Osteoblast (primary cell): ENCODE results near the gene IQCM. TPM values are rescaled to one million over a fixed set of nuclear protein-coding genes. Genes with fewer than 3 reads are reported as not detected.

ENCODE experiments used
- DNase-seq: peaks from one replicate; pipeline ENCODE4 v3.0.0; 2011; ENCODE audit warnings: low spot score, mixed read lengths; ENCODE audit not compliant: insufficient read length; ENCODE audit errors: missing footprints
- H2AFZ ChIP-seq: 2 replicates; pipeline ENCODE4 v1.6.0; 2011; ENCODE audit warnings: mild to moderate bottlenecking, low read length
- H3K27ac ChIP-seq: 2 replicates; pipeline ENCODE4 v1.5.1; 2011; ENCODE audit warnings: mild to moderate bottlenecking, low read depth, low read length, moderate library complexity
- H3K27me3 ChIP-seq: 2 replicates; pipeline ENCODE4 v1.6.0; 2012; ENCODE audit warnings: mild to moderate bottlenecking, control low read depth, inconsistent platforms, low read length, moderate library complexity; ENCODE audit not compliant: insufficient read depth
- H3K36me3 ChIP-seq: 2 replicates; pipeline ENCODE4 v1.5.1; 2011; ENCODE audit warnings: mild to moderate bottlenecking, low read length, control low read depth, moderate library complexity; ENCODE audit not compliant: insufficient read depth
- H3K4me1 ChIP-seq: 2 replicates; pipeline ENCODE4 v1.5.1; 2011; ENCODE audit warnings: mild to moderate bottlenecking, low read length, control low read depth, moderate library complexity; ENCODE audit not compliant: insufficient read depth
- H3K4me2 ChIP-seq: 2 replicates; pipeline ENCODE4 v1.6.0; 2011; ENCODE audit warnings: mild to moderate bottlenecking, low read length; ENCODE audit not compliant: insufficient read depth
- H3K4me3 ChIP-seq: fragments of 200-600 bp; sonication (generic); 3 replicates; pipeline ENCODE4 v1.5.1; 2012; ENCODE audit warnings: mild to moderate bottlenecking, low read length, inconsistent platforms; ENCODE audit not compliant: insufficient read depth
- H3K79me2 ChIP-seq: 2 replicates; pipeline ENCODE4 v1.6.0; 2012; ENCODE audit warnings: mild to moderate bottlenecking, low read length, control low read depth, inconsistent platforms; ENCODE audit not compliant: insufficient read depth
- H3K9me3 ChIP-seq: 2 replicates; pipeline ENCODE4 v1.5.1; 2011; ENCODE audit warnings: low read depth, low read length, control low read depth
- H4K20me1 ChIP-seq: 2 replicates; pipeline ENCODE4 v1.6.0; 2012; ENCODE audit warnings: mild to moderate bottlenecking, low read length, control low read depth; ENCODE audit not compliant: insufficient read depth
- CTCF ChIP-seq: IDR thresholded peaks from 2 replicates; pipeline ENCODE4 v1.5.1; 2011; ENCODE audit warnings: mild to moderate bottlenecking, low read depth, low read length, moderate library complexity; ENCODE audit errors: extremely low read depth
- total RNA-seq: library from RNA; depleted of rRNA; stranded (reverse); fragments of >200 nt; gene quantifications from 2 replicates; pipeline ENCODE4 v1.2.3, GENCODE V29; 2012

IQCM gene
- total RNA-seq, 1 donor = not detected

- peak; percentile 55 for DNase-seq
- peak overlapping the region; percentile 87 for H2AFZ ChIP-seq
- peak overlapping the region; percentile 60 for H3K27ac ChIP-seq
- no peaks in the 10 kb centered on the region for H3K9me3 ChIP-seq
- H3K27me3 ChIP-seq = no peaks in the 10 kb centered on the region
- H3K4me3 ChIP-seq = peak overlapping the region; percentile 33
- no peaks in the 10 kb centered on the region for H4K20me1 ChIP-seq
- peaks cover 10% of the 10 kb centered on the region for H3K4me1 ChIP-seq
- TF ChIP-seq CTCF = no peak
- H3K4me2 ChIP-seq = peak overlapping the region; percentile 74
- H3K36me3 ChIP-seq = no peaks in the 10 kb centered on the region
- no peaks in the 10 kb centered on the region for H3K79me2 ChIP-seq
Measured at GRCh38 chr4:149409146-149409545, 406.5 kb downstream of the IQCM start.

- no peaks in the 10 kb centered on the region for H3K36me3 ChIP-seq
- H3K27me3 ChIP-seq = no peaks in the 10 kb centered on the region
- H3K79me2 ChIP-seq = no peaks in the 10 kb centered on the region
- H3K4me3 ChIP-seq = no peak overlapping the region
- no peaks in the 10 kb centered on the region for H4K20me1 ChIP-seq
- H3K9me3 ChIP-seq = no peaks in the 10 kb centered on the region
- no peak for TF ChIP-seq CTCF
- DNase-seq = no peak
- no peak overlapping the region for H3K27ac ChIP-seq
- no peak overlapping the region for H3K4me2 ChIP-seq
- H3K4me1 ChIP-seq = peaks cover 4% of the 10 kb centered on the region
- H2AFZ ChIP-seq = no peak overlapping the region
Measured at GRCh38 chr4:149404143-149404542, 411.5 kb downstream of the IQCM start.

- TF ChIP-seq CTCF = no peak
- no peak for DNase-seq
- Histone ChIP-seq H3K36me3 (no peaks in the 10 kb centered on the region), H4K20me1 (no peaks in the 10 kb centered on the region), H3K4me3 (no peak overlapping the region), H3K4me2 (no peak overlapping the region), H3K9me3 (no peaks in the 10 kb centered on the region), H3K4me1 (no peaks in the 10 kb centered on the region), H3K27me3 (no peaks in the 10 kb centered on the region), H2AFZ (no peak overlapping the region), H3K27ac (no peak overlapping the region), H3K79me2 (no peaks in the 10 kb centered on the region)
Measured at GRCh38 chr4:149403081-149403480, 412.6 kb downstream of the IQCM start.

- H3K79me2 ChIP-seq = no peaks in the 10 kb centered on the region
- H3K4me1 ChIP-seq = no peaks in the 10 kb centered on the region
- DNase-seq = no peak
- no peak overlapping the region for H2AFZ ChIP-seq
- no peak overlapping the region for H3K4me3 ChIP-seq
- H3K36me3 ChIP-seq = no peaks in the 10 kb centered on the region
- no peaks in the 10 kb centered on the region for H4K20me1 ChIP-seq
- H3K9me3 ChIP-seq = no peaks in the 10 kb centered on the region
- TF ChIP-seq CTCF = no peak
- no peaks in the 10 kb centered on the region for H3K27me3 ChIP-seq
- H3K27ac ChIP-seq = no peak overlapping the region
- no peak overlapping the region for H3K4me2 ChIP-seq
Measured at GRCh38 chr4:149398993-149399392, 416.6 kb downstream of the IQCM start.
